Keratinocyte (primary cell): ENCODE data around the gene PPP1R2. TPM values are rescaled to one million over a fixed set of nuclear protein-coding genes. Genes with fewer than 3 reads are reported as not detected.

Experiments
- DNase-seq: peaks from one replicate; pipeline ENCODE4 v3.0.0-alpha.2; 2011; ENCODE audit warnings: low read depth, missing footprints, low spot score
- FAIRE-seq: peaks from 2 replicates; lab custom pipeline; 2011; peaks lifted over from hg19 to GRCh38; lab: Jason Lieb, UNC
- H2AFZ ChIP-seq: 2 replicates; pipeline ENCODE4 v1.6.0; 2012; ENCODE audit warnings: low read length, control low read depth, inconsistent platforms; ENCODE audit not compliant: control insufficient read depth
- H3K27ac ChIP-seq: 2 replicates; pipeline ENCODE4 v1.5.1; 2011; ENCODE audit warnings: low read length; ENCODE audit not compliant: control insufficient read depth, insufficient read depth
- H3K27me3 ChIP-seq: 3 replicates; pipeline ENCODE4 v1.6.0; 2011; ENCODE audit warnings: low read length; ENCODE audit not compliant: control insufficient read depth, insufficient read depth; ENCODE audit errors: extremely low read depth
- H3K36me3 ChIP-seq, 2 experiments: 2 replicates in 1 of 2; 3 replicates in 1 of 2; pipeline ENCODE4 v1.5.1; 2011; ENCODE audit warnings: low read length in 2 of 2, mild to moderate bottlenecking in 1 of 2; ENCODE audit not compliant: control insufficient read depth in 2 of 2, insufficient read depth in 2 of 2; ENCODE audit errors: extremely low read depth in 1 of 2
- H3K4me1 ChIP-seq: 3 replicates; pipeline ENCODE4 v1.5.1; 2011; ENCODE audit warnings: low read length; ENCODE audit not compliant: control insufficient read depth, insufficient read depth; ENCODE audit errors: extremely low read depth
- H3K4me2 ChIP-seq: 3 replicates; pipeline ENCODE4 v1.6.0; 2011; ENCODE audit warnings: low read depth, low read length; ENCODE audit not compliant: control insufficient read depth, insufficient read depth; ENCODE audit errors: extremely low read depth
- H3K4me3 ChIP-seq, 3 experiments: fragments of 200-600 bp in 1 of 3; sonication (generic) in 1 of 3; 2 replicates in 2 of 3; 3 replicates in 1 of 3; pipeline ENCODE4 v1.5.1; 2011 to 2016; ENCODE audit warnings: low read length in 3 of 3, mild to moderate bottlenecking in 3 of 3, control low read depth in 2 of 3, inconsistent platforms in 1 of 3, low read depth in 1 of 3, mixed read lengths in 1 of 3, mixed run types in 1 of 3, moderate library complexity in 1 of 3; ENCODE audit not compliant: control insufficient read depth in 2 of 3, insufficient read depth in 2 of 3; ENCODE audit errors: extremely low read depth in 1 of 3
- H3K79me2 ChIP-seq: 2 replicates; pipeline ENCODE4 v1.6.0; 2012; ENCODE audit warnings: low read length; ENCODE audit not compliant: control insufficient read depth, insufficient read depth
- H3K9ac ChIP-seq: 3 replicates; pipeline ENCODE4 v1.6.0; 2011; ENCODE audit warnings: low read length; ENCODE audit not compliant: control insufficient read depth, insufficient read depth; ENCODE audit errors: extremely low read depth
- H3K9me1 ChIP-seq: 3 replicates; pipeline ENCODE4 v1.6.0; 2011; ENCODE audit warnings: low read length; ENCODE audit not compliant: control insufficient read depth, insufficient read depth; ENCODE audit errors: extremely low read depth
- H3K9me3 ChIP-seq: 2 replicates; pipeline ENCODE4 v1.5.1; 2012; ENCODE audit warnings: low read depth, low read length; ENCODE audit not compliant: control insufficient read depth
- H4K20me1 ChIP-seq: 3 replicates; pipeline ENCODE4 v1.6.0; 2011; ENCODE audit warnings: low read length; ENCODE audit not compliant: control insufficient read depth, insufficient read depth; ENCODE audit errors: extremely low read depth
- EZH2 ChIP-seq: IDR thresholded peaks from one replicate; pipeline ENCODE4 v1.6.1; 2012; ENCODE audit warnings: inconsistent platforms, mild to moderate bottlenecking, low read length, moderate library complexity
- dilution Hi-C: fragments of 300-500 bp; cut with MboI; formaldehyde crosslinking; loops from one replicate; pipeline ENCODE4 v1.7.0; 2020; ENCODE audit warnings: low sequenced_read_pairs; ENCODE audit not compliant: extremely low pct_ligation_motif_present
- polyA plus RNA-seq, 5 experiments: library from polyadenylated mRNA; depleted of rRNA in 3 of 5; stranded (reverse) in 3 of 5; stranded (forward) in 1 of 5; unstranded in 1 of 5; fragments of >200 nt; gene quantifications; 1 replicate in 1 of 5; 2 replicates in 3 of 5; 3 replicates in 1 of 5; pipeline versions ENCODE4 v1.2.1 to v1.2.3, GENCODE V29; 2011 to 2012; ENCODE audit warnings: missing spikeins in 2 of 5, low read depth in 1 of 5, low replicate concordance in 1 of 5
- TF ChIP-seq, protein P1 (sequence below), 3 experiments: IDR thresholded peaks in 1 of 3; conservative IDR thresholded peaks in 1 of 3; optimal IDR thresholded peaks in 1 of 3; 2 replicates in 2 of 3; 3 replicates in 1 of 3; pipeline versions ENCODE3 to v1.5.1; 2011; ENCODE audit warnings: low read length in 3 of 3, mild to moderate bottlenecking in 3 of 3, moderate library complexity in 2 of 3, control low read depth in 1 of 3, inconsistent platforms in 1 of 3; ENCODE audit not compliant: insufficient read depth in 2 of 3; ENCODE audit errors: extremely low read depth in 1 of 3

Gene PPP1R2
- polyA plus RNA-seq, 1 donor (not counting 4 experiments of a cell fraction or from before 2014, with no cell fraction given): 43.2 TPM

DNA sequence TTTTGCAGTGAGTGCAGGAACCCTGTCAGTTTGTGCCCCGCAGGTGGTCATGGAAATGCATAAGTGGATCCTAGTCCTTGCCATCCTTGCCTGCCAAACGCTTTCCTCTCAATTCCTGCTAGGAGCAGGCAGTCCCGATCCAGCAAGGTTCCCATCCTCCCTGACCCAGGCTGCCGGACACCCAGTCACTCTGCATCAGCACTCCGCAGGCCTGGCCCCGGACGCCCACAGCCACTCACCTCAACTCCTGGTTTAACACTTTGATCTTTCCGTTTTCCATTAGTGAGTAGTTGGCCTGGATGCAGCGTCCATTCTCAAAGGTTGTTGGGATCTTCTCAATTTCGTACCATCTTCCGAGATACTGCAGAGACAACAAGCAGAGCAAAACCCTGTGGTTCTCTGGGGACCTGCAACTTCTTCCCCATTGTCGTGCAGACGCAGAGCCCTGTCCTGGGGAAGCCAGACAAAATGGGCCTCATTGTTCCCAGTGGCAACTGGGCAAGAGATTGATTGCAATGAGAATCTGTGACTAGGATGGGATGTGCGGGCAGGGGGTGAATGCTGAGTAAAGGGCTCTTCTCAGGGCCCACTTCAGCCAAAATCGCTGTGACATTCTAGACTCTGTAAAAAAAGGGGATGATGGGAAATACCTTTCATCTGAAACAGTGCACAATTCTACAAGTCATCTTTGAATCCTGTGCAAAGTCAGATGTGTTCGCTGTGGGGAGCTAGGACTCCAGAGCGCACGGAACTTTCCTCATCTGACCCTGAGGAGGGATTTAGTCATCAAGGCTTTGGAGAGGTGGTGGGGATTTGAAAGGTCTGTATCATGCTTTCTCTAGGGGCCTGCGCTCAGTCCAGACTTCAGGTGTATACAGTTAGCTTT, 30.7 kb upstream of the PPP1R2 start:
- Histone ChIP-seq H3K9me1 (no peaks in the 10 kb centered on the region), H3K4me1 (no peaks in the 10 kb centered on the region), H3K27ac (no peak overlapping the region), H4K20me1 (no peaks in the 10 kb centered on the region), H3K79me2 (no peaks in the 10 kb centered on the region), H3K4me3 (no peak overlapping the region), H3K36me3 (no peaks in the 10 kb centered on the region), H3K27me3 (peaks cover 8% of the 10 kb centered on the region), H3K9me3 (no peaks in the 10 kb centered on the region), H2AFZ (no peak overlapping the region), H3K4me2 (no peak overlapping the region), H3K9ac (no peak overlapping the region)
- FAIRE-seq: no peak
- TF ChIP-seq, protein P1, sequence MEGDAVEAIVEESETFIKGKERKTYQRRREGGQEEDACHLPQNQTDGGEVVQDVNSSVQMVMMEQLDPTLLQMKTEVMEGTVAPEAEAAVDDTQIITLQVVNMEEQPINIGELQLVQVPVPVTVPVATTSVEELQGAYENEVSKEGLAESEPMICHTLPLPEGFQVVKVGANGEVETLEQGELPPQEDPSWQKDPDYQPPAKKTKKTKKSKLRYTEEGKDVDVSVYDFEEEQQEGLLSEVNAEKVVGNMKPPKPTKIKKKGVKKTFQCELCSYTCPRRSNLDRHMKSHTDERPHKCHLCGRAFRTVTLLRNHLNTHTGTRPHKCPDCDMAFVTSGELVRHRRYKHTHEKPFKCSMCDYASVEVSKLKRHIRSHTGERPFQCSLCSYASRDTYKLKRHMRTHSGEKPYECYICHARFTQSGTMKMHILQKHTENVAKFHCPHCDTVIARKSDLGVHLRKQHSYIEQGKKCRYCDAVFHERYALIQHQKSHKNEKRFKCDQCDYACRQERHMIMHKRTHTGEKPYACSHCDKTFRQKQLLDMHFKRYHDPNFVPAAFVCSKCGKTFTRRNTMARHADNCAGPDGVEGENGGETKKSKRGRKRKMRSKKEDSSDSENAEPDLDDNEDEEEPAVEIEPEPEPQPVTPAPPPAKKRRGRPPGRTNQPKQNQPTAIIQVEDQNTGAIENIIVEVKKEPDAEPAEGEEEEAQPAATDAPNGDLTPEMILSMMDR (optimal IDR thresholded peaks at IDR 0.05 in 1 of 3, IDR thresholded peaks at IDR 0.05 in 1 of 3, conservative IDR thresholded peaks at IDR 0.05 in 1 of 3; ENCODE audit: extremely low read depth in 1 of 3, insufficient read depth in 2 of 3, low read length in 3 of 3): no peak
- no peak for TF ChIP-seq EZH2
- dilution Hi-C loops: no loop called here
- no peak for DNase-seq

DNA sequence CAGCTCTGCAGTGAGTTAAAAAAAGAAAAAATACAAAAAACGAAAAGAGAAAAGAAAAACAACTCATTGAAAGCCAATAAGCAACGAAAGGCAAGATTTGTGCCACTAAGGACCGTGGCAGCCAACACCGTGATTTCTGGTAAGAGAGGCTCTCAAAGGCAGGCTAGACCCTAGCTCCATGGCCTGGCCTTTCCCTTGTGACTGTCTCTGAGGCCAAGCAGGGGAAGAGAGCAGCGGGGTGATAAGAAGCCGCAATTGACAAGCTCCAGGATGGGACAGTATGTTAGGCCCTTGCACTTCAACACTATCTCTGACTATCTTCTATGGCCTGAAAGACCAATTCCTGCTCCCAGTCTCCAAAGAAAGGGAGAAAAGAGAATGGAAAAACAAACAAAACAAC, 28.2 kb upstream of the PPP1R2 start:
- Histone ChIP-seq H3K9ac (no peak overlapping the region), H3K4me3 (no peak overlapping the region), H2AFZ (no peak overlapping the region), H3K79me2 (no peaks in the 10 kb centered on the region), H4K20me1 (no peaks in the 10 kb centered on the region), H3K27ac (no peak overlapping the region), H3K9me3 (no peaks in the 10 kb centered on the region), H3K9me1 (no peaks in the 10 kb centered on the region), H3K27me3 (peaks cover 5% of the 10 kb centered on the region), H3K36me3 (no peaks in the 10 kb centered on the region), H3K4me2 (no peak overlapping the region), H3K4me1 (no peaks in the 10 kb centered on the region)
- TF ChIP-seq EZH2: no peak
- TF ChIP-seq, protein P1 (optimal IDR thresholded peaks at IDR 0.05 in 1 of 3, IDR thresholded peaks at IDR 0.05 in 1 of 3, conservative IDR thresholded peaks at IDR 0.05 in 1 of 3; ENCODE audit: extremely low read depth in 1 of 3, insufficient read depth in 2 of 3, low read length in 3 of 3): no peak
- no peak for DNase-seq
- dilution Hi-C loops: no loop called here
- FAIRE-seq: no peak
